B cell (primary cell): Measurements from ENCODE around the gene PINLYP. TPM values are rescaled to one million over a fixed set of nuclear protein-coding genes. Genes with fewer than 3 reads are reported as not detected.

ENCODE experiments used
- ATAC-seq: fragments of 200-7000 bp; cut with Tn5 transposase; one replicate; pipeline ENCODE4 v1.10.0; 2021; ENCODE audit warnings: low read depth, mild to moderate bottlenecking, moderate number of reproducible peaks, moderate library complexity
- CTCF ChIA-PET: fragments of 350-600 bp; sonication (Branson Sonifier 250); formaldehyde crosslinking; loops from one replicate; lab custom pipeline; 2021; ENCODE audit warnings: antibody characterized with exemption, inconsistent platforms; lab: Charles Lee
- POLR2A ChIA-PET: fragments of 350-600 bp; sonication (Branson Sonifier 250); formaldehyde crosslinking; loops from one replicate; lab custom pipeline; 2021; ENCODE audit warnings: antibody characterized with exemption; lab: Charles Lee
- DNase-seq: peaks from one replicate; pipeline ENCODE4 v3.0.0; 2013
- H2AFZ ChIP-seq: 2 replicates; pipeline ENCODE4 v1.6.1; 2012; ENCODE audit warnings: mild to moderate bottlenecking, low read depth, low read length; ENCODE audit not compliant: insufficient read depth, poor library complexity, severe bottlenecking
- H3K27ac ChIP-seq, 2 donors: 1 replicate in 1 of 2; 2 replicates in 1 of 2; pipeline ENCODE4 v1.5.1; 2012 to 2013; ENCODE audit warnings: low read length in 2 of 2, mild to moderate bottlenecking in 2 of 2, moderate library complexity in 1 of 2
- H3K27me3 ChIP-seq, 4 experiments: fragments of 200-600 bp in 1 of 4; sonication (generic) in 1 of 4; replicated peaks in 1 of 4; 1 replicate in 2 of 4; 2 replicates in 2 of 4; pipeline versions ENCODE4 v1.6.1 to v1.7.0; 2013 to 2016; ENCODE audit warnings: low read length in 3 of 4, mild to moderate bottlenecking in 2 of 4, mixed read lengths in 1 of 4, moderate library complexity in 1 of 4; ENCODE audit not compliant: insufficient read depth in 4 of 4, control insufficient read depth in 3 of 4; ENCODE audit errors: control extremely low read depth in 1 of 4
- H3K36me3 ChIP-seq, 2 experiments: replicated peaks in 1 of 2; 1 replicate in 1 of 2; 2 replicates in 1 of 2; pipeline versions ENCODE4 v1.6.1 to v1.7.1; 2013; ENCODE audit warnings: low read length in 1 of 2; ENCODE audit not compliant: insufficient read depth in 2 of 2, control insufficient read depth in 1 of 2; ENCODE audit errors: control extremely low read depth in 1 of 2, extremely low read depth in 1 of 2
- H3K4me1 ChIP-seq, 2 donors: fragments of 200-600 bp in 1 of 2; sonication (generic) in 1 of 2; 1 replicate in 1 of 2; 2 replicates in 1 of 2; pipeline versions ENCODE4 v1.5.1 to v1.6.1; 2013 to 2017; ENCODE audit warnings: low read length in 2 of 2; ENCODE audit not compliant: control insufficient read depth in 2 of 2, insufficient read depth in 2 of 2
- H3K4me2 ChIP-seq: replicated peaks from 2 replicates; pipeline ENCODE3; 2012; ENCODE audit warnings: mild to moderate bottlenecking, low read depth, low read length; ENCODE audit not compliant: poor library complexity, severe bottlenecking
- H3K4me3 ChIP-seq, 5 experiments: fragments of 200-600 bp in 1 of 5; sonication (generic) in 1 of 5; 1 replicate in 3 of 5; 2 replicates in 2 of 5; pipeline versions ENCODE4 v1.5.1 to v1.7.0; 2011 to 2016; ENCODE audit warnings: low read length in 4 of 5, mild to moderate bottlenecking in 4 of 5, low read depth in 2 of 5, control low read depth in 1 of 5, moderate library complexity in 1 of 5; ENCODE audit not compliant: insufficient read depth in 1 of 5; ENCODE audit errors: control extremely low read depth in 1 of 5, extremely low read depth in 1 of 5
- H3K79me2 ChIP-seq: fragments of 200-600 bp; sonication (generic); one replicate; pipeline ENCODE4 v1.6.0; 2016; ENCODE audit warnings: low read length; ENCODE audit not compliant: control insufficient read depth, insufficient read depth
- H3K9ac ChIP-seq: fragments of 200-600 bp; sonication (generic); 2 replicates; pipeline ENCODE4 v1.6.1; 2017; ENCODE audit warnings: mild to moderate bottlenecking, low read length, moderate library complexity
- H3K9me3 ChIP-seq, 3 donors: one replicate each; pipeline versions ENCODE4 v1.6.1 to v1.7.1; 2013; ENCODE audit warnings: low read length in 2 of 3; ENCODE audit not compliant: control insufficient read depth in 2 of 3, insufficient read depth in 1 of 3; ENCODE audit errors: control extremely low read depth in 1 of 3
- H4K20me1 ChIP-seq: 2 replicates; pipeline ENCODE4 v1.6.0; 2012; ENCODE audit warnings: mild to moderate bottlenecking, low read length; ENCODE audit not compliant: insufficient read depth, control insufficient read depth, poor library complexity, severe bottlenecking
- H3K27ac Mint-ChIP-seq: one replicate; pipeline ENCODE4 v1.8.0; 2021; ENCODE audit warnings: mixed read lengths
- H3K27me3 Mint-ChIP-seq: one replicate; pipeline ENCODE4 v1.8.0; 2021; ENCODE audit warnings: mixed read lengths
- H3K4me1 Mint-ChIP-seq: one replicate; pipeline ENCODE4 v1.8.0; 2021; ENCODE audit warnings: mixed read lengths
- H3K4me3 Mint-ChIP-seq: one replicate; pipeline ENCODE4 v1.8.0; 2021; ENCODE audit warnings: mixed read lengths
- H3K9me3 Mint-ChIP-seq: one replicate; pipeline ENCODE4 v1.8.0; 2022; ENCODE audit warnings: mixed read lengths; ENCODE audit not compliant: insufficient read depth
- EZH2 ChIP-seq: IDR thresholded peaks from 2 replicates; pipeline ENCODE4 v1.6.1; 2012; ENCODE audit warnings: borderline replicate concordance, low read depth, mild to moderate bottlenecking, moderate library complexity, low read length; ENCODE audit not compliant: insufficient read depth, poor library complexity, severe bottlenecking
- WGBS: methylation state at CpG from one replicate; pipeline ENCODE4 v1.1.5; 2013; ENCODE audit warnings: missing lambda C conversion rate; ENCODE audit not compliant: insufficient coverage; 5-methylcytosine and 5-hydroxymethylcytosine counted together
- intact Hi-C: fragments of 100-400 bp; cut with micrococcal nuclease; formaldehyde crosslinking; loops from one replicate; pipeline ENCODE4 v1.10.0; 2022
- polyA plus RNA-seq: library from polyadenylated mRNA; depleted of rRNA; stranded (reverse); fragments of >200 nt; gene quantifications from 2 replicates; pipeline ENCODE4 v1.2.3, GENCODE V29; 2012
- total RNA-seq, 2 donors: library from RNA; stranded (reverse); fragments of 120-200 nt in 1 of 2; gene quantifications; 1 replicate in 1 of 2; 2 replicates in 1 of 2; pipeline versions ENCODE4 v1.2.3 to v1.2.4, GENCODE V29; 2013 to 2022
- TF ChIP-seq, protein P1 (sequence below): fragments of 200-600 bp; IDR thresholded peaks from one replicate; pipeline ENCODE4 v1.8.0; 2022; ENCODE audit warnings: antibody characterized with exemption, mild to moderate bottlenecking

The PINLYP gene
- total and polyA plus RNA-seq, 2 donors (not counting 1 experiment from before 2014, with no cell fraction given): 2.0 to 2.9 TPM

- Mint-ChIP-seq H3K9me3 (no peaks in the 10 kb centered on the region), H3K27ac (no peak overlapping the region), H3K4me1 (peaks cover 38% of the 10 kb centered on the region), H3K4me3 (no peak overlapping the region), H3K27me3 (no peaks in the 10 kb centered on the region)
- POLR2A ChIA-PET: no interaction called here
- no peak for DNase-seq
- Histone ChIP-seq H3K9me3 (no peaks in the 10 kb centered on the region), H3K9ac (no peak overlapping the region), H3K27ac (peak overlapping the region in 1 of 2 donors; percentile 51), H3K36me3 (peaks cover 0 to 10% of the 10 kb centered on the region in 2 experiments), H3K4me3 (no peak overlapping the region), H3K79me2 (peaks cover 41% of the 10 kb centered on the region), H3K4me1 (peaks cover 11 to 27% of the 10 kb centered on the region in 2 donors), H3K27me3 (no peaks in the 10 kb centered on the region), H3K4me2 (no peak overlapping the region), H4K20me1 (peaks cover 5% of the 10 kb centered on the region), H2AFZ (no peak overlapping the region)
- 100% methylated on average over 2 of the region's 3 CpGs for WGBS
- CTCF ChIA-PET: interaction anchor here (1.0 to 1.7 kb wide), 3 partner anchors 9 to 52 kb away, joined by 3 to 7 read pairs (median 5); no protein-coding TSS in a partner anchor
- TF ChIP-seq EZH2: no peak
- TF ChIP-seq, protein P1, sequence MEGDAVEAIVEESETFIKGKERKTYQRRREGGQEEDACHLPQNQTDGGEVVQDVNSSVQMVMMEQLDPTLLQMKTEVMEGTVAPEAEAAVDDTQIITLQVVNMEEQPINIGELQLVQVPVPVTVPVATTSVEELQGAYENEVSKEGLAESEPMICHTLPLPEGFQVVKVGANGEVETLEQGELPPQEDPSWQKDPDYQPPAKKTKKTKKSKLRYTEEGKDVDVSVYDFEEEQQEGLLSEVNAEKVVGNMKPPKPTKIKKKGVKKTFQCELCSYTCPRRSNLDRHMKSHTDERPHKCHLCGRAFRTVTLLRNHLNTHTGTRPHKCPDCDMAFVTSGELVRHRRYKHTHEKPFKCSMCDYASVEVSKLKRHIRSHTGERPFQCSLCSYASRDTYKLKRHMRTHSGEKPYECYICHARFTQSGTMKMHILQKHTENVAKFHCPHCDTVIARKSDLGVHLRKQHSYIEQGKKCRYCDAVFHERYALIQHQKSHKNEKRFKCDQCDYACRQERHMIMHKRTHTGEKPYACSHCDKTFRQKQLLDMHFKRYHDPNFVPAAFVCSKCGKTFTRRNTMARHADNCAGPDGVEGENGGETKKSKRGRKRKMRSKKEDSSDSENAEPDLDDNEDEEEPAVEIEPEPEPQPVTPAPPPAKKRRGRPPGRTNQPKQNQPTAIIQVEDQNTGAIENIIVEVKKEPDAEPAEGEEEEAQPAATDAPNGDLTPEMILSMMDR: no peak
- intact Hi-C loops: no loop called here
- no peak for ATAC-seq
These were observed 3.4 kb upstream of the PINLYP start for GRCh38 chr19:43572171-43572588.

DNA sequence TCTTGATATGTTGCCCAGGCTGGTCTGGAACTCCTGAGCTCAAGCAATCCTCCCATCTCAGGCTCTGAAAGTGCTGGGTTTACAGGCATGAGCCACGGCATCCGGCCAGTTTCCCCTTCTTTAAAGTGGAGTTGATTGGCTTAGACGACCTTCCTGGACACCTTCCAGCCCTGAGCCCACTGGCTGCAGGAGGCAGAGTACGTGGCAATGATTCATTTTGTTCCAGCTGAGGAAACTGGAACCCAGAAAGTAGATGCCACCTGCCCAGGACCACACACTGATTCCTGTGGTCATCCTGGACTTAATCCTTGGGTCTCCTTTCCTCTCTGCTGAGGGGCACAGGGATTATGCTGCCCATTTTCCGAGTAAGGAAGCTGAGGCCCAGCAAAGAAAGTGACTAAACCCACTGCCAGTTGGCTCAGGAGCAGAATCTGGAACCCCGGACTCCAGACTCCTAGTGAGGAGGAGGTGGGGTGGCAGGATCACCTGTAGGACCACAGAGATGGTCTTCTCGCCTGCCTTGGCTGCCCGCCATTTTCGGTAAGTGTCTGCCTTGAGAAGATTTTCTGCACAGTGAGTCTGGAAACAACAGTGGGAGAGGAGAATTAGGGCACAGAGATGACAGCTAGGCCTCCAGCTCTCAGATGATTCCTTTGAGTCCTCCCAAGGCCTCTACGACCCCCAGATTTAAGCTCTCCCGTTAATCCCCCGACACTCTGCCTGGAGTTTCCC is 1.0 kb upstream of the PINLYP start:
- Histone ChIP-seq H3K4me3 (peak overlapping the region; percentile 67 to 98 (median 82)), H3K79me2 (peaks cover 41% of the 10 kb centered on the region), H3K36me3 (peaks cover 0 to 10% of the 10 kb centered on the region in 2 experiments), H3K4me2 (peak overlapping the region; percentile 84), H3K27ac (peak overlapping the region; percentile 74 to 89), H4K20me1 (peaks cover 5% of the 10 kb centered on the region), H3K9ac (peak overlapping the region; percentile 84), H3K9me3 (no peaks in the 10 kb centered on the region), H3K27me3 (no peaks in the 10 kb centered on the region), H3K4me1 (peaks cover 11 to 28% of the 10 kb centered on the region in 2 donors), H2AFZ (peak overlapping the region; percentile 81)
- intact Hi-C loops: loop anchor here (1.0 kb wide), 5 partner anchors 11 to 208 kb away; partner anchors contain the start of genes IRGQ, ZNF428, ZNF575 and ZNF576
- TF ChIP-seq, protein P1: no peak
- TF ChIP-seq EZH2: no peak
- peaks cover 43% of the 10 kb centered on the region for H3K4me1 Mint-ChIP-seq
- H3K27ac Mint-ChIP-seq: peak overlapping the region; percentile 92
- 46% methylated on average over 10 of the region's 12 CpGs for WGBS
- CTCF ChIA-PET: interaction anchor here (0.7 to 3.2 kb wide), 10 partner anchors 9 to 235 kb away, joined by 3 to 21 read pairs (median 5); partner anchors contain the start of genes IRGQ and ZNF576
- H3K4me3 Mint-ChIP-seq: peak overlapping the region; percentile 97
- ATAC-seq: no peak
- no peaks in the 10 kb centered on the region for H3K27me3 Mint-ChIP-seq
- no peak for DNase-seq
- POLR2A ChIA-PET: interaction anchor here (0.6 to 3.3 kb wide), 4 partner anchors 22 to 1175 kb away, joined by 3 to 15 read pairs (median 6); partner anchors contain the start of genes IRGQ, ZNF575 and ZNF576
- no peaks in the 10 kb centered on the region for H3K9me3 Mint-ChIP-seq
